Measurements from ENCODE around the gene INSYN2B.

The INSYN2B gene

DNA sequence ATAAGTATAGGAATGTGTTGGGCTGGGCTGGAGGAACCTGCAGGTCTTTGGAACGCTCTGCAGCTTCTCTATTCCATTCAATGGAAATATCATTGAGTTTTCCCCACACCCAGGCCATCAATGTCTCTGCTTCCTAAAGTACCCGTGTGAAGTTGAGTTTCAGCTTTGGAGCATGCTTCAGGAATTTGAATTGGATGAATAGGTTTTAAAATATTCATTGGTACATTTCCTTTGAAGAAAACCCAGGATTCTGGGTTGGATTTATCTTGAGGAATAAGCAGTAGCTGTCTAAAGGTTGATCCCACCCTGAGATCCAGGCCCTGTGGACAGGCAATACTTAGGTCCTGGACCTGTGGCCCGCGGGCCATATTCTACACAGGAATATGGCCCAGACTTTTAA, 37.3 kb downstream of the INSYN2B start:
- H3K4me3 Mint-ChIP-seq = no peak overlapping the region
- no peak for DNase-seq (ENCODE audit: low spot score in 2 of 2)
- H3K4me1 Mint-ChIP-seq = peaks cover 35% of the 10 kb centered on the region
- ATAC-seq (replicated peaks; ENCODE audit: extremely low read depth, poor library complexity, severe bottlenecking) = no peak
- no peak overlapping the region for H3K27ac Mint-ChIP-seq (ENCODE audit: low read depth)
- H3K36me3 Mint-ChIP-seq (ENCODE audit: insufficient read depth) = peaks cover 10% of the 10 kb centered on the region
- no peaks in the 10 kb centered on the region for H3K9me3 Mint-ChIP-seq
- no peaks in the 10 kb centered on the region for H3K27me3 Mint-ChIP-seq

DNA sequence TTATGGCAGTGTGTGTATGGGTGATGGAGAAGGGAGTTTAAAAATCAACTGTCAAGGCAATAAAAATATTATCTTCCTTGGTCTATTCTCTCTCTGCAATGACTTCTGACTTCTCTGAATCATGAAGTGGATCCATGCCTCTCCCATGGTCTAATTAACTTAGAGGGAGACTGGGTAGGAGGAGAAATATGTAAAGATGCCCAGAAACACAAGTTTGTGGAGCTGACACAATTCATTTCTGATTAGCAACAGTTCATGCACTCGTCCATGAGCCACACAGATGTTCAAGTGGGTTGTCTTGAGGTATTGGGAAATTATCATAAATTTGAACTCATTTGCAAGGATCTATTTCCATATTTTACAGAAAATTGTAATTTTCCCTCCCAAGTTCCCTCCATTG, 38.1 kb downstream of the INSYN2B start:
- Mint-ChIP-seq H3K4me3 (no peak overlapping the region), H3K36me3 (ENCODE audit: insufficient read depth) (peaks cover 9% of the 10 kb centered on the region), H3K4me1 (peaks cover 35% of the 10 kb centered on the region), H3K9me3 (no peaks in the 10 kb centered on the region), H3K27ac (ENCODE audit: low read depth) (no peak overlapping the region), H3K27me3 (no peaks in the 10 kb centered on the region)
- no peak for DNase-seq (ENCODE audit: low spot score in 2 of 2)
- no peak for ATAC-seq (replicated peaks; ENCODE audit: extremely low read depth, poor library complexity, severe bottlenecking)

DNA sequence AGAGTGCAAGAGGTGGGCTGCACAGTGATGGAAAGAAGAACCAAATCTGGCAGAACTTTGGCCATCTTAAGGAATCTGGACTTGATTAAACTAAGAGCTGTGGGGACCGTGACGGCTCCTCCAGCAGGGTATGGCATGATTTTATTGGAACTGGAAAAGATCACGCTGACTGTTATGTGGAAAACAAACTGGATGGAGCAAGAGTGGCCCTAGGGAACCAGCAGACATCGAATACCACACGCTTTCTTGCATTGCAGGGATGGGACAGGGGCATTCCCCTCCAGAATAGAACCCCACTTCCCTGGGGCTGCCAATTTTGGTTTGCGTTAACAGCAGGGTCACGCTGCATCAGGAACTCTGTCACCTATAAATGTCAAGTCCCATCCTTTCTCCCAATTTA, 38.8 kb downstream of the INSYN2B start:
- H3K27me3 Mint-ChIP-seq = no peaks in the 10 kb centered on the region
- H3K36me3 Mint-ChIP-seq (ENCODE audit: insufficient read depth) = peaks cover 7% of the 10 kb centered on the region
- DNase-seq (ENCODE audit: low spot score in 2 of 2) (no peak), ATAC-seq (replicated peaks; ENCODE audit: extremely low read depth, poor library complexity, severe bottlenecking) (no peak)
- no peaks in the 10 kb centered on the region for H3K9me3 Mint-ChIP-seq
- no peak overlapping the region for H3K27ac Mint-ChIP-seq (ENCODE audit: low read depth)
- H3K4me3 Mint-ChIP-seq = no peak overlapping the region
- peaks cover 31% of the 10 kb centered on the region for H3K4me1 Mint-ChIP-seq

DNA sequence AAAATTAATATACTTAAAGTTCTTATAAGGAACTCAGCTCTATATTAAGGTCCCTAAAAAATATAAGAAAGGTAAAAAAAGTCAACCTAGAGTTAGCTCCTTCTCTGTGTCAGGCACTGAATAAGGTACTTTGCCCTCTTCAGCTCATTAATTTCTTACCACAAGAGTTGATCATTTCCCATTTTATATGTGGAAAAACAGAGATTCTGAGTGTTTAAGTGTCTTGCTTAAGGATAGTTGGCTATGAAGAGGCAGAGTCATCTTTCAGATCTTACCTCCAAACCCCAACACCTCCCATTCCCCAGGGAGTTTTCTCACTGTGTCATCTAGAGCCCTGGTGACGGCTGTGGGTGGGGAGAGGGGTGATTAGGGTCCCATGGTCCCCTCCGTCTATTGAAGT, 40.6 kb downstream of the INSYN2B start:
- Mint-ChIP-seq H3K9me3 (no peaks in the 10 kb centered on the region), H3K4me1 (peaks cover 29% of the 10 kb centered on the region), H3K27ac (ENCODE audit: low read depth) (no peak overlapping the region), H3K36me3 (ENCODE audit: insufficient read depth) (peaks cover 10% of the 10 kb centered on the region), H3K4me3 (no peak overlapping the region), H3K27me3 (no peaks in the 10 kb centered on the region)
- no peak for DNase-seq (ENCODE audit: low spot score in 2 of 2)
- ATAC-seq (replicated peaks; ENCODE audit: extremely low read depth, poor library complexity, severe bottlenecking) = no peak

DNA sequence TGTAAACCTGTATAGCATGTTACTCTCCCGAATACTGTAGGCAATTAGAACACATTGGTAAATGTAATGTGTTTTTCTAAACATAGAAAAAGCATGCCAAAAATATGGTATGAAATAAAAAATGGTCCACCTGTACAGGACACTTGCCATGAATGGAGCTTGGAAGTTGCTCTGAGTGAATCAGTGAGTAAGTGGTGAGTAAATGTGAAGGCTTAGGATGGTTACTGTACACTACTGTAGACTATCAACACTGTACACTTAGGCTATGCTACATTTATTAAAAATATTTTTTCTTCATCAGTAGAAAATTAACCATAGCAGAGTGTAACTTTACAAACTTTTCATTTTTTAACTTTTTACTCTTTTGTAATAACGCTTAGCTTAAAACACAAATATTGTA, 41.9 kb downstream of the INSYN2B start:
- DNase-seq (ENCODE audit: low spot score in 2 of 2) = no peak
- H3K4me3 Mint-ChIP-seq = no peak overlapping the region
- H3K27me3 Mint-ChIP-seq = no peaks in the 10 kb centered on the region
- no peak for ATAC-seq (replicated peaks; ENCODE audit: extremely low read depth, poor library complexity, severe bottlenecking)
- H3K4me1 Mint-ChIP-seq = peaks cover 33% of the 10 kb centered on the region
- H3K9me3 Mint-ChIP-seq = no peaks in the 10 kb centered on the region
- H3K36me3 Mint-ChIP-seq (ENCODE audit: insufficient read depth) = peaks cover 10% of the 10 kb centered on the region
- H3K27ac Mint-ChIP-seq (ENCODE audit: low read depth) = peak overlapping the region; percentile 25

DNA sequence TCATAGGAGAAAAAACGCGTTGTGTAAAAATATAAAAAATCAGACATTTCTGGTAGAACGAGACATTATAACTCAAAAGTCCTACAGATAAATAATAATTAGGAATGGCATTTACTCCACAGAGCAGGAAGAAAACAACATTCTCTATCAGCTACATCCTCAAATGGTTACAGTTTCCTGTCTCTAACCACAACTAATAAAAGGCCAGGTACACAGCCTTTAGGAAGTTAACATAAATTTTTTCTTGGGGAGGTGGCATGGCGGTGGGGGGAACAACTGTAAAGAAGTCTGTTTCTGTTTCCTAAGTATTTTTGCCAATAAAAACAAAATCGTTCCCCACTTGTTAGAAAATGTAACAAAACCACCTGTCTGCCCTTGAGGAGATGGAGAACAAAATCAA, 44.5 kb downstream of the INSYN2B start:
- H3K27me3 Mint-ChIP-seq = no peaks in the 10 kb centered on the region
- ATAC-seq (replicated peaks; ENCODE audit: extremely low read depth, poor library complexity, severe bottlenecking) (no peak), DNase-seq (ENCODE audit: low spot score in 2 of 2) (no peak)
- H3K4me3 Mint-ChIP-seq = no peak overlapping the region
- peaks cover 51% of the 10 kb centered on the region for H3K4me1 Mint-ChIP-seq
- H3K36me3 Mint-ChIP-seq (ENCODE audit: insufficient read depth) = peaks cover 14% of the 10 kb centered on the region
- H3K9me3 Mint-ChIP-seq = no peaks in the 10 kb centered on the region
- peak overlapping the region; percentile 39 for H3K27ac Mint-ChIP-seq (ENCODE audit: low read depth)

DNA sequence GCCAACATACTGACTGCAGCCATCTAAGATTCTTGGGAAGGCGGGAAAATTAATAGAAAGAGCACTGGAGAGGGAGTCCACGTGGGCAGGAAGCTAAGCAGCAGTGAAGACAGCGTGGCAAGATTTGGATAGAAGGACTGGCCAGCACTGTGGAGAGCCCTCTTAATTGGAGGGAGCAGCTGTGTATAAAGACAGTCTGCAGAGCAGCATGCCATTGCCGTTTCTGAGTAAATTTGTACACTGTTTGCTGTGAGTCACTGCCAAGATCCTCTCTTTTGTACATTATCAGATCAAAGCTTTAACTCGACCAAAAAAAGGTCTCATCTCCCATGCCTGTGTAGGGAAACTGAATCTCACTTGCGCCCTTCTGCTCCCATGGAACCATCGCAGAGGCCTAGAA, 45.3 kb downstream of the INSYN2B start:
- Mint-ChIP-seq H3K4me1 (peaks cover 51% of the 10 kb centered on the region), H3K36me3 (ENCODE audit: insufficient read depth) (peaks cover 12% of the 10 kb centered on the region), H3K27me3 (no peaks in the 10 kb centered on the region), H3K9me3 (no peaks in the 10 kb centered on the region), H3K27ac (ENCODE audit: low read depth) (no peak overlapping the region), H3K4me3 (no peak overlapping the region)
- ATAC-seq (replicated peaks; ENCODE audit: extremely low read depth, poor library complexity, severe bottlenecking) (no peak), DNase-seq (ENCODE audit: low spot score in 2 of 2) (no peak)

DNA sequence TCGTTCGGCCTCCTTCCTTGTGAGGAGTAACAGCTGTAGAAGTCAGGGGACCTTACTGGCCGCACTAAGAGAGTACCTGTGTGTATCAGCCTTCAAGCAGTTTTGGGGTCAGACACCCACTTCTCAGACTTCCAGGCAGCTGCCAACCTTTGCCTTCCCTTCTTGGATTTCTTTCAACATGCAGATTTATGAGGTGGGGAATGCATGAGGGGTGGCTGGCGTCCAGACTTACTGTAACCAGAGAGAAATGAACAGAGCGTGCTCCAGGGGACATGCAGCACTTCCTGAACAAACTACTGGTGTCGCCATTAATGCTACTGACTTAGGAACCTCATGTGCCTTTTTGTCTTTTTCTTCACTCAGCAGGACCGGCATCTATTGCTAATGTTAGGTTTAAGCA, 46.7 kb downstream of the INSYN2B start:
- Mint-ChIP-seq H3K4me3 (no peak overlapping the region), H3K4me1 (peaks cover 54% of the 10 kb centered on the region), H3K27me3 (no peaks in the 10 kb centered on the region), H3K36me3 (ENCODE audit: insufficient read depth) (peaks cover 12% of the 10 kb centered on the region), H3K9me3 (no peaks in the 10 kb centered on the region), H3K27ac (ENCODE audit: low read depth) (no peak overlapping the region)
- no peak for DNase-seq (ENCODE audit: low spot score in 2 of 2)
- no peak for ATAC-seq (replicated peaks; ENCODE audit: extremely low read depth, poor library complexity, severe bottlenecking)

DNA sequence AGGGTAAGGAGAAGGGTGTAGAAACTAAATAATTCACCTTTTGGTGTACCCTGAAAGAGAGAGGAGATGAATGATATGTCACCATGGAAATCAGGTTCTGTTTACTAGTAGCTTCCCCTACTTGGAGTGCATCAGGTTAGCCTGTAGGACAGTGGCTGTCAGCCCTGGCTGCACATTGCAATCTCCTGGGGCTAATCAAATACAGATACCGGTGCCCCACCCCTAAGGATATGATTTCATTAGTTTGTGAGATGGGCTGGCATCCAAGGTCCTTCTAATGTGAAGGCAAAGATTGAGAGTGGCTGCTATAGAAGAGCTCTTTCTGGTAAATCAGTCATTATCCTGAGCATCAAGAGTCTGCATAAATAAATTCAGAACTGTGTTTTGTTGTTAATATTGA, 47.2 kb downstream of the INSYN2B start:
- H3K4me3 Mint-ChIP-seq = no peak overlapping the region
- H3K4me1 Mint-ChIP-seq = peaks cover 59% of the 10 kb centered on the region
- H3K27me3 Mint-ChIP-seq = no peaks in the 10 kb centered on the region
- H3K27ac Mint-ChIP-seq (ENCODE audit: low read depth) = no peak overlapping the region
- H3K9me3 Mint-ChIP-seq = no peaks in the 10 kb centered on the region
- H3K36me3 Mint-ChIP-seq (ENCODE audit: insufficient read depth) = peaks cover 13% of the 10 kb centered on the region
- DNase-seq (ENCODE audit: low spot score in 2 of 2) (no peak), ATAC-seq (replicated peaks; ENCODE audit: extremely low read depth, poor library complexity, severe bottlenecking) (no peak)

DNA sequence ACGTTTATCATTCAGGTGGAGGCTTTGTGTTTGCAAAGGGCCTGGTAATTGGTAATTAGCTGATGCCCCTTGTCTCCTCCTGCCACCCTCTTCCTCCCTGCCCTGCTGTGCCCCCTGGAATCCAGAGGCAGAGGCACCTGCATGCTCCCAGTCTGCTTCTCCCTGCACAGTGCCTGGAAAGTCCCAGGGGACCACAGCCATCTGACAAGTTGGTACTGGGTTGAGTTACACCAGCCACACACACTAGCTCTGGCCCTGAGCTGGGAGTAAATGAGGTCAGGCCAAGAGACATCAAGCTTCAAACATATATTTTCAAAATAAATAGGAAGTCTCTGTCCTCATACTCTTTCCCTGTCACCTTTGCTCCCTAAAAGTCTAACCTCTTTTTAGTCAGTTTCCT, 56.3 kb downstream of the INSYN2B start:
- Mint-ChIP-seq H3K4me1 (peaks cover 52% of the 10 kb centered on the region), H3K9me3 (no peaks in the 10 kb centered on the region), H3K27me3 (no peaks in the 10 kb centered on the region), H3K27ac (ENCODE audit: low read depth) (peak overlapping the region; percentile 69), H3K4me3 (no peak overlapping the region), H3K36me3 (ENCODE audit: insufficient read depth) (peaks cover 14% of the 10 kb centered on the region)
- no peak for ATAC-seq (replicated peaks; ENCODE audit: extremely low read depth, poor library complexity, severe bottlenecking)
- DNase-seq (ENCODE audit: low spot score in 2 of 2) = no peak

DNA sequence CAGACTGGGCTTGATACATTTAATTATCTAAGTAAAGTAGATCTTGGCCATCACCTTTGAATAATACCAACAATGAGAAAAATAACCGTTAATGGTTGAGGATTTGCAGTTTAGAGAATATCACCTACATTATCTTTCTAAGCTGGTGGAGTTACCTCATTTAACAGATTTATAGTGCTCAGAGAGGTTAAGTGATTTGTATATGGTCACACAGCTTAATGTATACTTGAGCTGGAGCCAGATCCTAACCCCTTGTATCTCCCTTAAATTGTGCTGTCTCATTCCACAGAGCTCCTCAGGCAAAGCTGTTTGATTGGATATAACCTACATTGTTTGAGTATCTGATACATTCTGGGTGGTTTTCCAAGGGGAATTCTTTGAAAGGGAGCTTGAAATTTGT, 57.8 kb downstream of the INSYN2B start:
- Mint-ChIP-seq H3K36me3 (ENCODE audit: insufficient read depth) (peaks cover 10% of the 10 kb centered on the region), H3K27ac (ENCODE audit: low read depth) (no peak overlapping the region), H3K4me3 (no peak overlapping the region)

DNA sequence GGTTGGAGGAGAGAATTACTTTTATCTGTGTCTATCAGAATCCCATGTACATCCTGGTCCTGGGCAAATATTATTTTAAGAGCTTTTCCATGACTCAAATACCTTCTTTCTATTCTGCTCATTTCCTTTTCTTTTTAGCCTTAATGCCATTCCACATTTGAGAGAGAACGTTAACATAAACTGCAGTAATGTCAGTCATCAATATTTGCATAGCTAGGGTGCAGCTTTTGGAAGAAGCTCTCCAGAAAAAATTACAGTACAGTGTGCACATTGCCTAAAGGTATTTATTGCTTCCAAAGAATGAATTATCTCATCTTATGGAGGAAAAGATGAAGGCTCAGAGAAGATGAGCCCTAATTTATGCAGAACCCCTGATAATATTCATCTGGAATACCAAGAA, 58.3 kb downstream of the INSYN2B start:
- Mint-ChIP-seq H3K27ac (ENCODE audit: low read depth) (no peak overlapping the region), H3K4me3 (no peak overlapping the region), H3K36me3 (ENCODE audit: insufficient read depth) (peaks cover 10% of the 10 kb centered on the region), H3K27me3 (no peaks in the 10 kb centered on the region), H3K4me1 (peaks cover 43% of the 10 kb centered on the region), H3K9me3 (no peaks in the 10 kb centered on the region)
- no peak for ATAC-seq (replicated peaks; ENCODE audit: extremely low read depth, poor library complexity, severe bottlenecking)
- no peak for DNase-seq (ENCODE audit: low spot score in 2 of 2)

More for the DNA sequence above, 57.8 kb downstream of the INSYN2B start:
- Mint-ChIP-seq H3K9me3 (no peaks in the 10 kb centered on the region), H3K27me3 (no peaks in the 10 kb centered on the region), H3K4me1 (peaks cover 45% of the 10 kb centered on the region)
- ATAC-seq (replicated peaks; ENCODE audit: extremely low read depth, poor library complexity, severe bottlenecking) (no peak), DNase-seq (ENCODE audit: low spot score in 2 of 2) (no peak)

DNA sequence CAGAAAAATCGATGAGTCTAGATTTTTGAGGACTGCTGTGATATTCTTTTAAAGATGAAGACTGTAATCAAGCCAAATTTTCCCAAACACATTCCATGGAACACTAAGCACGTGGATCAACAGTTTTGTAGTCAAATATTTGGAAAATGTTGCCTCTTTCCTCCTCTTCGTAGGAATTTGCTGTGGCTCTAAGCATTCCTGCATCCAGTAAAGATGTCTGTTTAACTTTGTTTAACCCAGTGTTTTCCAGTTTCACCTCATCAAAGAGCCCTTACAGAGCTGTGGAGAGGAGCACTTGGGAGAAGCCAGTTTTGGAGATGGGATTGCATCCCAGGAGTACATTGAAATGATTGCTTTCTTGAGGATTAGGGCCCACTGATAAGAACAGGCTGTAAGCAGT, 58.9 kb downstream of the INSYN2B start:
- ATAC-seq (replicated peaks; ENCODE audit: extremely low read depth, poor library complexity, severe bottlenecking) = no peak

DNA sequence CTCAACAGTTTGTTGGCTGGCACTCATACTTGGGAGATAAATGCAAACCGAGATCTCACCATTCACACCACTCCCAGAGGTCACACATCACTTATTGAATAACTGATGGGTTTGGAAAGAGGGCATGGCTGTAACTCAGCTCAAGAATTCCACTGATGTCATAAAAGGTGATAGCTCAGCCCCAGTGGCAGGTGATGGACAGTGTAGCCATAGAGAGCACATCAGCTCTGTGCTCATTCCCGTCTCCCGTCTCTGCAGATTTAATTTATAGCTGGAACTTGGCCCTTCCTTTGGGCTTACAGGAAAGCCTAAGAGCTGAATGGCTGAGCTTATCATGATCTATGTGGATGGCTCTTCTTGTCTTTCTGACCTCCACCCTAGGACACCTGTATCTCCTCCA, 59.8 kb downstream of the INSYN2B start:
- H3K9me3 Mint-ChIP-seq = no peaks in the 10 kb centered on the region

More for the DNA sequence above, 58.9 kb downstream of the INSYN2B start:
- Mint-ChIP-seq H3K27ac (ENCODE audit: low read depth) (no peak overlapping the region), H3K27me3 (no peaks in the 10 kb centered on the region), H3K4me1 (peaks cover 37% of the 10 kb centered on the region), H3K36me3 (ENCODE audit: insufficient read depth) (peaks cover 8% of the 10 kb centered on the region), H3K9me3 (no peaks in the 10 kb centered on the region), H3K4me3 (no peak overlapping the region)
- no peak for DNase-seq (ENCODE audit: low spot score in 2 of 2)

More for the DNA sequence above, 59.8 kb downstream of the INSYN2B start:
- peaks cover 28% of the 10 kb centered on the region for H3K4me1 Mint-ChIP-seq
- peaks cover 7% of the 10 kb centered on the region for H3K36me3 Mint-ChIP-seq (ENCODE audit: insufficient read depth)
- H3K27ac Mint-ChIP-seq (ENCODE audit: low read depth) = no peak overlapping the region
- ATAC-seq (replicated peaks; ENCODE audit: extremely low read depth, poor library complexity, severe bottlenecking) (no peak), DNase-seq (ENCODE audit: low spot score in 2 of 2) (no peak)
- no peaks in the 10 kb centered on the region for H3K27me3 Mint-ChIP-seq
- no peak overlapping the region for H3K4me3 Mint-ChIP-seq
